Ectodermal cell (in vitro differentiated cells): ENCODE results near the gene ACIN1.

Experiments
- H3K27ac ChIP-seq: 2 replicates; pipeline ENCODE4 v1.7.0; 2013; ENCODE audit warnings: mild to moderate bottlenecking, low read depth, low read length; ENCODE audit not compliant: insufficient read depth, poor library complexity, severe bottlenecking
- H3K27me3 ChIP-seq: 2 replicates; pipeline ENCODE4 v1.7.0; 2013; ENCODE audit warnings: mild to moderate bottlenecking, low read length; ENCODE audit not compliant: insufficient read depth, control insufficient read depth, poor library complexity, severe bottlenecking
- H3K36me3 ChIP-seq: one replicate; pipeline ENCODE4 v1.7.0; 2013; ENCODE audit warnings: low read length; ENCODE audit not compliant: control insufficient read depth, insufficient read depth
- H3K4me1 ChIP-seq: one replicate; pipeline ENCODE4 v1.7.0; 2013; ENCODE audit warnings: low read length; ENCODE audit not compliant: control insufficient read depth, insufficient read depth
- H3K4me3 ChIP-seq: 2 replicates; pipeline ENCODE4 v1.7.0; 2013; ENCODE audit warnings: low read depth, low read length, control low read depth; ENCODE audit not compliant: insufficient read depth
- H3K9me3 ChIP-seq: 2 replicates; pipeline ENCODE4 v1.7.0; 2013; ENCODE audit warnings: mild to moderate bottlenecking, low read length, moderate library complexity; ENCODE audit not compliant: control insufficient read depth
- WGBS, 2 experiments: methylation state at CpG; one replicate each; pipeline ENCODE4 v1.1.7; 2013; ENCODE audit warnings: missing lambda C conversion rate in 2 of 2; 5-methylcytosine and 5-hydroxymethylcytosine counted together

The ACIN1 gene

DNA sequence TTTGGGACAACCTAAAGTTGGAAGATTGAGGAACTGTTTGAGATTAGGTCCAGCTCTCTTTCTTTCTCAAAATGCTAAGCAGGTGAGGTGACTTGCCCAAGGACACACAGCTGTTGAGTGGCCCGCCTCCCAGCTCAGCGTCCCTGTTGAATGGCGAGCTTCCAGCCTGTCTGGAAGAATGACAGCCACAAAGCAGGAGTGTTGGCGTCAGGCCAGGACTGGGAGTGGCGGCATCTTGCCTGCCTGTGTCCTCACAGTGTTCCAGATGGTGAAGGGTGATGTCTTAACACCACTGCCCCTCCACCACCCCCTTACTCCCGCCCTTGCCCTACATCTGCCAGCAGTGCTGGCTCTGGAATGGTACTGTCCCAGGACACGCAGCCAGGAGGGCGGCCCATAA, 28.5 kb upstream of the ACIN1 start:
- WGBS, 2 experiments: 85 to 89% methylated on average over 8 of the region's 8 CpGs

GRCh38 chr14:23122086-23122485, 27.1 kb upstream of the ACIN1 start:
- H3K9me3 ChIP-seq: no peaks in the 10 kb centered on the region
- H3K4me1 ChIP-seq: peaks cover 16% of the 10 kb centered on the region
- H3K27me3 ChIP-seq: no peaks in the 10 kb centered on the region
- no peak overlapping the region for H3K4me3 ChIP-seq
- H3K27ac ChIP-seq: peak overlapping the region; percentile 16
- H3K36me3 ChIP-seq: no peaks in the 10 kb centered on the region
- WGBS, 2 experiments: 86 to 89% methylated on average over 6 of the region's 6 CpGs

More for the DNA sequence above, 28.5 kb upstream of the ACIN1 start:
- H3K4me1 ChIP-seq: peaks cover 16% of the 10 kb centered on the region
- no peak overlapping the region for H3K27ac ChIP-seq
- H3K36me3 ChIP-seq: no peaks in the 10 kb centered on the region
- H3K4me3 ChIP-seq: no peak overlapping the region
- H3K9me3 ChIP-seq: no peaks in the 10 kb centered on the region
- H3K27me3 ChIP-seq: no peaks in the 10 kb centered on the region

GRCh38 chr14:23121361-23121771, 26.4 kb upstream of the ACIN1 start:
- Histone ChIP-seq H3K27ac (peak overlapping the region; percentile 16), H3K27me3 (no peaks in the 10 kb centered on the region), H3K36me3 (no peaks in the 10 kb centered on the region), H3K4me1 (peaks cover 16% of the 10 kb centered on the region), H3K9me3 (no peaks in the 10 kb centered on the region), H3K4me3 (no peak overlapping the region)
- 54 to 59% methylated on average over 6 of the region's 6 CpGs for WGBS, 2 experiments

GRCh38 chr14:23120541-23121251, 25.8 kb upstream of the ACIN1 start:
- H3K36me3 ChIP-seq: no peaks in the 10 kb centered on the region
- WGBS, 2 experiments: 14 to 23% methylated on average over 8 to 9 of the region's 9 CpGs
- peaks cover 16% of the 10 kb centered on the region for H3K4me1 ChIP-seq
- H3K4me3 ChIP-seq: no peak overlapping the region
- no peaks in the 10 kb centered on the region for H3K27me3 ChIP-seq
- H3K27ac ChIP-seq: peak overlapping the region; percentile 16
- no peaks in the 10 kb centered on the region for H3K9me3 ChIP-seq

GRCh38 chr14:23119363-23120327, 24.7 kb upstream of the ACIN1 start:
- Histone ChIP-seq H3K36me3 (no peaks in the 10 kb centered on the region), H3K4me3 (no peak overlapping the region), H3K9me3 (no peaks in the 10 kb centered on the region), H3K27me3 (no peaks in the 10 kb centered on the region), H3K27ac (no peak overlapping the region), H3K4me1 (peaks cover 16% of the 10 kb centered on the region)
- WGBS, 2 experiments: 74 to 75% methylated on average over 16 of the region's 16 CpGs

GRCh38 chr14:23118506-23119362, 23.8 kb upstream of the ACIN1 start, which contains the start of gene CEBPE:
Gene CEBPE (minus strand): TSS chr14:23119255. CDS start chr14:23119091, 164 bp downstream.
- WGBS, 2 experiments: 92 to 93% methylated on average over 32 of the region's 32 CpGs
- Histone ChIP-seq H3K4me3 (no peak within 1 kb of the TSS), H3K4me1 (peaks cover 20% of the 10 kb centered on the region), H3K27ac (no peak within 1 kb of the TSS), H3K36me3 (no peaks in the 10 kb centered on the region), H3K27me3 (no peaks in the 10 kb centered on the region), H3K9me3 (no peaks in the 10 kb centered on the region)

- H3K27ac ChIP-seq: no peak overlapping the region
- H3K36me3 ChIP-seq: no peaks in the 10 kb centered on the region
- H3K27me3 ChIP-seq: no peaks in the 10 kb centered on the region
- H3K4me1 ChIP-seq: peaks cover 27% of the 10 kb centered on the region
- no peaks in the 10 kb centered on the region for H3K9me3 ChIP-seq
- 91 to 94% methylated on average over 32 of the region's 32 CpGs for WGBS, 2 experiments
- H3K4me3 ChIP-seq: no peak overlapping the region
These were observed 22.6 kb upstream of the ACIN1 start for GRCh38 chr14:23117371-23118020.

DNA sequence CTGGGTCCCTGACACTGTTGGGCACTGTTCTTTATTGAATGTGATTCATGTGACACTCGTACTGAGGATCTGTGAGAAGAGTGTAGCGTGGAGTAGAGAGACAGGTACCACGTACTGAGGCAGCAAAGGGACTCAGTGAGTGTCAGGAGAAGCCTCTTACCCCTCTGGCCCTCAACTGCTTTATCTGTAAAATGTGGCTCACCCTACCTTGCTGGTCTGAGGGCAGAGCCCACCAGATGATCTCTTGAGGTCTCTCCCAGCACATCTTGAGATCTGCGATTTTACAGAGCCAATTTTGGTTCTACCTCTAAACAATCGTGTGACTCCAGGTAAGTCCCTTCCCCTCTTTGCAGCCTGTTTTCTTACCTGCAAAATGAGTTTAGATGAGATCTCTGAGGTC, 21.0 kb upstream of the ACIN1 start:
- no peaks in the 10 kb centered on the region for H3K36me3 ChIP-seq
- H3K27ac ChIP-seq: no peak overlapping the region
- 94 to 95% methylated on average over 5 of the region's 5 CpGs for WGBS, 2 experiments
- no peaks in the 10 kb centered on the region for H3K9me3 ChIP-seq
- H3K27me3 ChIP-seq: no peaks in the 10 kb centered on the region
- peaks cover 21% of the 10 kb centered on the region for H3K4me1 ChIP-seq
- no peak overlapping the region for H3K4me3 ChIP-seq

DNA sequence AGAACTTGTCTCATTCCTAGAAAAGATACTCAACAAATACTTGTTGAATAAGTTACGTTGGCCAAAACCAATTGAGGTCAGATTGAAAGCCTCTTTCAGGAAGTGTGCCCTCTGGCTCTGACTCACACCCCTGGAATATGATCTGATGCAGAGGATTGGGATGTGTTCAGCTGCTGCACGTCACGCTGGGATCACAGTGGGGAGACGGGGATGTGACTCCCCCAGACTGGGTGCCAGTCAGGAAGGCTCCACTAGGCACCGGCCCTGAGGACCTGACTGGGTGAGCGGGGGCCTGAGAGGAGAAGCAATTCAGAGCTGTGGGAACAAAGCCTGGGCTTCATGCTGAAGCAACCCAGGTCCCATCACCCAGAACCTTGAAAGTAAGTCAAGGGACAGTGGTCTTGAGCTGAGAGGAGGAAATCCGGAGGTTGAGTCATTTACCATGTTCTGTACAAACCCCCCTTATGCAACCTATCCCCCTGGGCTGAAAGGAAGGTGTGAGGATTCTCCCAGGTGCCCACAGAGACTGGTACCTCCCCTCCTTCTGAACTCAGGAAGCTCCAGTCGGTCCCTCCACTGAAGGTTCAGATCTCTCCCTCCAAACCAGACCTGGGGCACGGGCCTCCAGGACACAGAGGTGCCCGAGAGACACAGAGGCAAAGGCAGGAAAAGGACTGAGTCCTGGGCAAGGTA, 20.2 kb upstream of the ACIN1 start:
- Histone ChIP-seq H3K27me3 (no peaks in the 10 kb centered on the region), H3K4me1 (peaks cover 21% of the 10 kb centered on the region), H3K9me3 (no peaks in the 10 kb centered on the region), H3K27ac (no peak overlapping the region), H3K36me3 (no peaks in the 10 kb centered on the region), H3K4me3 (no peak overlapping the region)
- WGBS, 2 experiments: 91 to 94% methylated on average over 10 of the region's 10 CpGs
